WTC11 (cell line): ENCODE results near the gene INPP4B. TPM values are rescaled to one million over a fixed set of nuclear protein-coding genes. Genes with fewer than 3 reads are reported as not detected.

Source experiments
- ATAC-seq: fragments of 200-7000 bp; cut with Tn5 transposase; 2 replicates; pipeline ENCODE4 v1.10.0; 2021; ENCODE audit warnings: mild to moderate bottlenecking, moderate library complexity
- CTCF ChIA-PET: fragments of 300-600 bp; sonication (Branson Sonifier 250); formaldehyde crosslinking; loops from one replicate; lab custom pipeline; 2021; ENCODE audit warnings: antibody characterized with exemption; lab: Charles Lee
- POLR2A ChIA-PET: fragments of 350-600 bp; sonication (Branson Sonifier 250); formaldehyde crosslinking; loops from one replicate; lab custom pipeline; 2021; ENCODE audit warnings: antibody characterized with exemption; lab: Charles Lee
- DNase-seq: peaks from one replicate; pipeline ENCODE4 v3.0.0; 2021; ENCODE audit warnings: low spot score
- H3K27ac Mint-ChIP-seq: 2 replicates; pipeline ENCODE4 v1.8.0; 2021; ENCODE audit warnings: mixed read lengths
- H3K27me3 Mint-ChIP-seq: 2 replicates; pipeline ENCODE4 v1.8.0; 2021; ENCODE audit warnings: low read depth, mild to moderate bottlenecking, moderate library complexity, mixed read lengths
- H3K36me3 Mint-ChIP-seq: 2 replicates; pipeline ENCODE4 v1.8.0; 2021; ENCODE audit warnings: mixed read lengths
- H3K4me1 Mint-ChIP-seq: 2 replicates; pipeline ENCODE4 v1.8.0; 2022; ENCODE audit warnings: mixed read lengths
- H3K4me3 Mint-ChIP-seq: 2 replicates; pipeline ENCODE4 v1.8.0; 2021; ENCODE audit warnings: mild to moderate bottlenecking, moderate library complexity, mixed read lengths
- H3K9me3 Mint-ChIP-seq: 2 replicates; pipeline ENCODE4 v1.8.0; 2021; ENCODE audit warnings: mixed read lengths
- CDX4 ChIP-seq: fragments of 250-450 bp; sonication (Bioruptor Pico); IDR thresholded peaks from 2 replicates; pipeline ENCODE4 v1.9.0; 2021; ENCODE audit warnings: moderate library complexity, mild to moderate bottlenecking, inconsistent platforms, borderline replicate concordance
- CTCF ChIP-seq: fragments of 200-600 bp; IDR thresholded peaks from 2 replicates; pipeline ENCODE4 v1.8.0; 2022; ENCODE audit warnings: antibody characterized with exemption
- E2F4 ChIP-seq: sonication (generic); formaldehyde crosslinking; IDR thresholded peaks from 2 replicates; pipeline ENCODE4 v1.8.1; 2022; ENCODE audit warnings: low read depth, mild to moderate bottlenecking, moderate library complexity, missing genetic modification reagents, borderline replicate concordance
- ELF4 ChIP-seq: sonication (generic); formaldehyde crosslinking; IDR thresholded peaks from 2 replicates; pipeline ENCODE4 v1.8.1; 2022; ENCODE audit warnings: low read depth, mild to moderate bottlenecking, moderate library complexity, missing genetic modification reagents
- HMGXB4 ChIP-seq: sonication (generic); formaldehyde crosslinking; IDR thresholded peaks from 2 replicates; pipeline ENCODE4 v1.8.1; 2023; ENCODE audit warnings: mild to moderate bottlenecking, moderate library complexity, missing genetic modification reagents
- JAZF1 ChIP-seq: fragments of 250-450 bp; sonication (Bioruptor Pico); IDR thresholded peaks from 2 replicates; pipeline ENCODE4 v1.9.0; 2021; ENCODE audit warnings: moderate library complexity, mild to moderate bottlenecking, inconsistent platforms
- JUN ChIP-seq: sonication (generic); formaldehyde crosslinking; IDR thresholded peaks from 2 replicates; pipeline ENCODE4 v1.8.0; 2023; ENCODE audit warnings: mild to moderate bottlenecking, missing genetic modification reagents
- MLX ChIP-seq: sonication (generic); formaldehyde crosslinking; IDR thresholded peaks from 2 replicates; pipeline ENCODE4 v1.8.1; 2023; ENCODE audit warnings: mild to moderate bottlenecking, missing genetic modification reagents, moderate library complexity
- MYBL2 ChIP-seq: sonication (generic); formaldehyde crosslinking; IDR thresholded peaks from 2 replicates; pipeline ENCODE4 v1.8.1; 2023; ENCODE audit warnings: mild to moderate bottlenecking, moderate library complexity, missing genetic modification reagents
- SOX15 ChIP-seq: fragments of 250-450 bp; sonication (Bioruptor Pico); IDR thresholded peaks from 2 replicates; pipeline ENCODE4 v1.9.0; 2021; ENCODE audit warnings: mild to moderate bottlenecking
- STAT6 ChIP-seq: sonication (generic); formaldehyde crosslinking; conservative IDR thresholded peaks from 2 replicates; pipeline ENCODE4 v1.8.1; 2023; ENCODE audit warnings: mild to moderate bottlenecking, low read depth, missing genetic modification reagents, moderate library complexity
- TEAD1 ChIP-seq: sonication (generic); formaldehyde crosslinking; IDR thresholded peaks from 2 replicates; pipeline ENCODE4 v1.8.0; 2022; ENCODE audit warnings: mild to moderate bottlenecking, missing genetic modification reagents
- USF2 ChIP-seq: sonication (generic); formaldehyde crosslinking; IDR thresholded peaks from 2 replicates; pipeline ENCODE4 v1.8.1; 2023; ENCODE audit warnings: mild to moderate bottlenecking, missing genetic modification reagents, moderate library complexity
- ZNF263 ChIP-seq: sonication (generic); formaldehyde crosslinking; IDR thresholded peaks from 2 replicates; pipeline ENCODE4 v1.8.1; 2022; ENCODE audit warnings: low read depth, mild to moderate bottlenecking, moderate library complexity, missing genetic modification reagents
- ZNF281 ChIP-seq: sonication (generic); formaldehyde crosslinking; IDR thresholded peaks from 2 replicates; pipeline ENCODE4 v1.8.0; 2023; ENCODE audit warnings: mild to moderate bottlenecking, missing genetic modification reagents
- ZNF396 ChIP-seq: fragments of 250-450 bp; sonication (Bioruptor Pico); IDR thresholded peaks from 2 replicates; pipeline ENCODE4 v1.8.0; 2021; ENCODE audit warnings: mild to moderate bottlenecking, moderate library complexity, borderline replicate concordance
- ZNF425 ChIP-seq: fragments of 250-450 bp; sonication (Bioruptor Pico); conservative IDR thresholded peaks from 2 replicates; pipeline ENCODE4 v1.9.0; 2021; ENCODE audit warnings: mild to moderate bottlenecking
- total RNA-seq: library from RNA; stranded (reverse); gene quantifications from 3 replicates; pipeline ENCODE4 v1.2.3, GENCODE V29; 2021

INPP4B gene
- total RNA-seq, 1 experiment from 2014 or later = 0.92 TPM

- Mint-ChIP-seq H3K36me3 (no peaks in the 10 kb centered on the region), H3K9me3 (no peaks in the 10 kb centered on the region), H3K27me3 (no peaks in the 10 kb centered on the region), H3K4me1 (peaks cover 38% of the 10 kb centered on the region), H3K4me3 (no peak overlapping the region), H3K27ac (no peak overlapping the region)
- TF ChIP-seq MYBL2 (CRISPR knock-in tag) = no peak
- no peak for TF ChIP-seq ZNF425 (CRISPR knock-in tag)
- no peak for TF ChIP-seq JAZF1 (CRISPR knock-in tag)
- no peak for TF ChIP-seq MLX (CRISPR knock-in tag)
- no peak for TF ChIP-seq STAT6
- TF ChIP-seq USF2 (CRISPR knock-in tag) = no peak
- no peak for TF ChIP-seq ZNF263 (CRISPR knock-in tag)
- ATAC-seq = no peak
- ChIA-PET CTCF (no interaction called here), POLR2A (no interaction called here)
- no peak for DNase-seq
Measured at GRCh38 chr4:142408003-142408441, 438.1 kb downstream of the INPP4B start.

GRCh38 chr4:142407596-142407995 is 438.5 kb downstream of the INPP4B start:
- no peaks in the 10 kb centered on the region for H3K27me3 Mint-ChIP-seq
- H3K27ac Mint-ChIP-seq = no peak overlapping the region
- no peaks in the 10 kb centered on the region for H3K9me3 Mint-ChIP-seq
- DNase-seq = no peak
- H3K4me1 Mint-ChIP-seq = peaks cover 42% of the 10 kb centered on the region
- ChIA-PET POLR2A (no interaction called here), CTCF (no interaction called here)
- ATAC-seq = no peak
- no peak overlapping the region for H3K4me3 Mint-ChIP-seq
- no peaks in the 10 kb centered on the region for H3K36me3 Mint-ChIP-seq
- no peak for TF ChIP-seq ZNF396 (CRISPR knock-in tag)
- no peak for TF ChIP-seq CDX4 (CRISPR knock-in tag)
- TF ChIP-seq CTCF = no peak
- no peak for TF ChIP-seq ZNF281 (CRISPR knock-in tag)
- TF ChIP-seq SOX15 (CRISPR knock-in tag) = no peak
- no peak for TF ChIP-seq E2F4 (CRISPR knock-in tag)
- TF ChIP-seq JUN = no peak
- TF ChIP-seq TEAD1 (CRISPR knock-in tag) = no peak
- TF ChIP-seq HMGXB4 (CRISPR knock-in tag) = no peak
- TF ChIP-seq ELF4 = no peak
